Measurements from ENCODE around the gene ENPP6. TPM values are rescaled to one million over a fixed set of nuclear protein-coding genes. Genes with fewer than 3 reads are reported as not detected.

ENPP6 gene
- total and polyA plus RNA-seq, 4 donors = 0.02 to 0.37 (median 0.10) TPM

- H3K4me1 ChIP-seq (ENCODE audit: control insufficient read depth in 5 of 5, insufficient read depth in 5 of 5, low read length in 5 of 5) = peaks cover 0 to 66% (median 17%) of the 10 kb centered on the region in 5 donors
- H3K4me3 ChIP-seq = no peak overlapping the region
- TF ChIP-seq CTCF (IDR thresholded peaks at IDR 0.05; ENCODE audit: control extremely low read depth, extremely low read depth) = no peak
- no peaks in the 10 kb centered on the region for H3K27me3 ChIP-seq (ENCODE audit: control insufficient read depth in 3 of 3, insufficient read depth in 3 of 3, low read length in 2 of 3)
- DNase-seq (no peak), ATAC-seq (ENCODE audit: insufficient read depth, low FRiP score) (no peak)
- H3K9ac ChIP-seq (ENCODE audit: insufficient read depth in 1 of 2, low read length in 2 of 2) = no peak overlapping the region
- no peaks in the 10 kb centered on the region for H3K9me3 ChIP-seq (ENCODE audit: control insufficient read depth in 4 of 4, insufficient read depth in 3 of 4, low read length in 3 of 4)
- 93 to 96% methylated on average over 13 of the region's 13 CpGs for WGBS, 2 donors
- no peaks in the 10 kb centered on the region for H3K36me3 ChIP-seq (ENCODE audit: control insufficient read depth in 4 of 4, insufficient read depth in 4 of 4, low read length in 4 of 4)
- H3K27ac ChIP-seq (ENCODE audit: low read depth in 1 of 2, low read length in 1 of 2) = no peak overlapping the region
Measured at GRCh38 chr4:184097815-184098214, 119.9 kb downstream of the ENPP6 start.

GRCh38 chr4:184097241-184097605 is 120.5 kb downstream of the ENPP6 start:
- Histone ChIP-seq H3K9ac (ENCODE audit: insufficient read depth in 1 of 2, low read length in 2 of 2) (no peak overlapping the region), H3K4me3 (no peak overlapping the region), H3K9me3 (ENCODE audit: control insufficient read depth in 4 of 4, insufficient read depth in 3 of 4, low read length in 3 of 4) (no peaks in the 10 kb centered on the region), H3K4me1 (ENCODE audit: control insufficient read depth in 5 of 5, insufficient read depth in 5 of 5, low read length in 5 of 5) (peaks cover 0 to 60% (median 17%) of the 10 kb centered on the region in 5 donors), H3K27ac (ENCODE audit: low read depth in 1 of 2, low read length in 1 of 2) (peak overlapping the region in 1 of 2 donors; percentile 32), H3K36me3 (ENCODE audit: control insufficient read depth in 4 of 4, insufficient read depth in 4 of 4, low read length in 4 of 4) (no peaks in the 10 kb centered on the region), H3K27me3 (ENCODE audit: control insufficient read depth in 3 of 3, insufficient read depth in 3 of 3, low read length in 2 of 3) (no peaks in the 10 kb centered on the region)
- TF ChIP-seq CTCF (IDR thresholded peaks at IDR 0.05; ENCODE audit: control extremely low read depth, extremely low read depth) = no peak
- peak; percentile 38 for ATAC-seq (ENCODE audit: insufficient read depth, low FRiP score)
- WGBS, 2 donors = 38 to 41% methylated on average over 26 of the region's 26 CpGs
- peak in 1 of 3 donors; percentile 68 for DNase-seq

GRCh38 chr4:184096561-184097240 is 121.0 kb downstream of the ENPP6 start:
- WGBS, 2 donors = 75 to 86% methylated on average over 13 of the region's 13 CpGs
- Histone ChIP-seq H3K36me3 (ENCODE audit: control insufficient read depth in 4 of 4, insufficient read depth in 4 of 4, low read length in 4 of 4) (no peaks in the 10 kb centered on the region), H3K27me3 (ENCODE audit: control insufficient read depth in 3 of 3, insufficient read depth in 3 of 3, low read length in 2 of 3) (no peaks in the 10 kb centered on the region), H3K27ac (ENCODE audit: low read depth in 1 of 2, low read length in 1 of 2) (peak overlapping the region in 1 of 2 donors; percentile 65), H3K4me3 (no peak overlapping the region), H3K4me1 (ENCODE audit: control insufficient read depth in 5 of 5, insufficient read depth in 5 of 5, low read length in 5 of 5) (peaks cover 0 to 58% (median 17%) of the 10 kb centered on the region in 5 donors), H3K9ac (ENCODE audit: insufficient read depth in 1 of 2, low read length in 2 of 2) (no peak overlapping the region), H3K9me3 (ENCODE audit: control insufficient read depth in 4 of 4, insufficient read depth in 3 of 4, low read length in 3 of 4) (no peaks in the 10 kb centered on the region)
- DNase-seq (peak; percentile 80 to 96 (median 96)), ATAC-seq (ENCODE audit: insufficient read depth, low FRiP score) (no peak)
- TF ChIP-seq CTCF (IDR thresholded peaks at IDR 0.05; ENCODE audit: control extremely low read depth, extremely low read depth) = no peak
